Body of pancreas (tissue), 4 donors: ENCODE results near the gene CORO6. TPM values are rescaled to one million over a fixed set of nuclear protein-coding genes. Genes with fewer than 3 reads are reported as not detected.

Experiments used
- ATAC-seq: fragments of 150-250 bp; one replicate; pipeline ENCODE4 v1.9.1; 2016
- DNase-seq, 4 donors: peaks; one replicate each; pipeline ENCODE4 v3.0.0-alpha.2; 2019
- H3K27ac ChIP-seq, 4 donors: fragments of 200-600 bp; sonication (generic); 1 replicate in 3 of 4; 2 replicates in 1 of 4; pipeline versions ENCODE4 v1.5.1 to v1.6.1; 2016 to 2019; ENCODE audit warnings: mild to moderate bottlenecking in 1 of 4, mixed read lengths in 1 of 4, moderate library complexity in 1 of 4
- H3K27me3 ChIP-seq, 2 donors: fragments of 200-600 bp; sonication (generic); one replicate each; pipeline ENCODE4 v1.6.0; 2016; ENCODE audit warnings: mild to moderate bottlenecking in 1 of 2
- H3K36me3 ChIP-seq, 2 donors: fragments of 200-600 bp; sonication (generic); replicated peaks in 1 of 2; 2 replicates each; pipeline ENCODE4 v1.5.1; 2016; ENCODE audit warnings: low read depth in 2 of 2; ENCODE audit not compliant: insufficient read depth in 1 of 2
- H3K4me1 ChIP-seq: fragments of 200-600 bp; sonication (generic); one replicate; pipeline ENCODE4 v1.6.0; 2016
- H3K4me3 ChIP-seq, 2 donors: fragments of 200-600 bp; sonication (generic); 1 replicate in 1 of 2; 2 replicates in 1 of 2; pipeline ENCODE4 v1.5.1; 2016 to 2019
- H3K9me3 ChIP-seq, 3 donors: fragments of 200-600 bp; sonication (generic); 1 replicate in 2 of 3; 2 replicates in 1 of 3; pipeline ENCODE4 v1.5.1; 2016
- CTCF ChIP-seq, 7 experiments: fragments of 450-650 bp in 4 of 7; fragments of 200-600 bp in 3 of 7; sonication (generic) in 3 of 7; IDR thresholded peaks; one replicate each; pipeline ENCODE4 v1.5.1; 2016 to 2019; ENCODE audit warnings: antibody characterized with exemption in 7 of 7
- POLR2A ChIP-seq, 3 donors: fragments of 450-650 bp; IDR thresholded peaks; one replicate each; pipeline ENCODE4 v1.6.1; 2016; ENCODE audit warnings: antibody characterized with exemption in 3 of 3, mild to moderate bottlenecking in 2 of 3
- WGBS, 2 donors: methylation state at CpG; one replicate each; pipeline ENCODE4 v1.1.5; 2017; 5-methylcytosine and 5-hydroxymethylcytosine counted together
- intact Hi-C: fragments of 100-400 bp; cut with DNase I; formaldehyde crosslinking; loops from one replicate; pipeline ENCODE4 v1.15.1; 2023
- total RNA-seq, 2 donors: library from RNA; depleted of rRNA; stranded (reverse); fragments of >200 nt; gene quantifications; one replicate each; pipeline ENCODE4 v1.1.0, GENCODE V29; 2016

The CORO6 gene
- total RNA-seq, 2 donors from 2014 or later = 2.3 to 5.6 TPM

DNA sequence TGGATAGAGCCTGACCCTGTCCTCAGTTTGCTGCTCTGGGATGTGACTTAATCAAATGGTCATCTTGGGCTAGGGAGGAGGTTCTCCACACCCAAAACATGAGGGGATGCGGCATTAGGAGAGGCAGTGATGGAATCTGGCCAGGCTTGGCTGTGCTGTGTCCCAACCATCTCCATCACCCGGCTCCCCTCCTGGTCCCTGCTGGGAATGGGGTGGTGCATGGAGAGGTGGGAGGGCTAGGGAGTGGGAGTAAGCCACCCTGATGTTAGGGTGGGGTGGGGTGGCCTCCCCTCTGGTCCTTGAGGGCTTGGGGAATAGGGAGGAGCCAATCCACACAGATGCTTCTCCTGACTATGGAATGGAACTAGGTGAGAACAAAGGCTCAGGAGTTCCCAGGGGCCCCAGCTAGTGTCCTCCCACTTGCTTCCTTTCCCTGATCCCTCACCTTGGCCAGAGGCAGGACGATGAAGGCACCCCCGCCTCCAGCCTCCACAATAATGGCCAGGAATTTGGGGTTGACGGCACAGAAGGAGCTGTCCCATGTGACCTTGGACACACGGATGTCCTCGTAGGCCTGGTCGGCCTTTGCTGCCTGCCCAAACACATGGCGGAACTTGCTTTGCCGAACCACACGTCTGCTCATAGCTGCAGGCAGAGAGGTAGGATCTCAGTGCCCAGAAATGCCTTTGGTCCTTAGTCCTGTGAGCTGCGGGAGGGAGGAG, 1.8 kb downstream of the CORO6 start:
- WGBS, 2 donors = 92 to 94% methylated on average over 11 of the region's 12 CpGs
- no peak overlapping the region for H3K27ac ChIP-seq
- peaks cover 37% of the 10 kb centered on the region for H3K4me1 ChIP-seq
- H3K27me3 ChIP-seq = peaks cover 0 to 26% of the 10 kb centered on the region in 2 donors
- DNase-seq (no peak), ATAC-seq (no peak)
- H3K36me3 ChIP-seq = no peaks in the 10 kb centered on the region
- no peaks in the 10 kb centered on the region for H3K9me3 ChIP-seq
- no peak for TF ChIP-seq CTCF (IDR thresholded peaks at IDR 0.05)
- TF ChIP-seq POLR2A (IDR thresholded peaks at IDR 0.05) = no peak
- intact Hi-C loops = no loop called here
- H3K4me3 ChIP-seq = no peak overlapping the region

DNA sequence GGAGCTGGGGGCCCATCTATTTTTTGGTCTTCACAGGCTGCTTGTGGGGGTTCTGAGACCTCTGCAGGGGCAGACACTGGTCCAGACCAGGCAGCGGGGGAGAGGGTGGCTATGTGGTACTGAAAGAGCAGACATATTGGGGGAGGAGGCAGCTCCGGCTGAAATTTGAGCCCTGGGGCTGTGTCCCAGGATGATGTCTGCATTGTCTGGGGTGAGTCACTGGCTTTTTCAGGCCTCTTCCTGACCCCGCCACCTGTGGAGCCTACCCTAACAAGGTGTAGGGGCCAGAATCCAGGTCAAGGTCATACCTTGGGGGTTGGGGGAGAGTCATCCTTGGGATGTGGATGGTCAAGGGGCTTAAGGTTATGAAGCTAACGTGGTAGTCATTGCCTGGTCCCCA, 2.4 kb downstream of the CORO6 start:
- H3K4me1 ChIP-seq = peaks cover 44% of the 10 kb centered on the region

DNA sequence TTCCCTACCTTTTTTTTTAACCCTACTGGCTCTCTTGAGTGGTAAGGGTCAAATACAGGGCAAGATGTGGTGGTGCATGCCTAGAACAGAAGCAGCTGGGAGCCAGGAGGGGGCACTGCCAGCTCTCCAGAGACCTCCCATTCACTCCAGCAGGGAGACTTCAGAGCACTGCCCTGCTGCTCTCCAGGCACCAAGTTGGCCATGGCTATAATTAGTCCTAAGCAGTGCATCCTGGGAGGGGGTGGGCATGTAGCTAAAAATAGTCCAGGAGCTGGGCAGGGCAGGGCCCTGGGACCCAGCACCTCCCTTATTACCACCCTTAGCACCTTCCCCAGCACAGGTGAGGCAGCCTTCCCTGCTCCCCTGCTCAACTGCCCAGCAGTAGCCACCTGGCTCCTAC, 3.5 kb downstream of the CORO6 start:
- Histone ChIP-seq H3K27ac (no peak overlapping the region), H3K4me1 (peaks cover 53% of the 10 kb centered on the region), H3K9me3 (no peaks in the 10 kb centered on the region), H3K4me3 (no peak overlapping the region), H3K27me3 (peaks cover 0 to 30% of the 10 kb centered on the region in 2 donors), H3K36me3 (no peaks in the 10 kb centered on the region)
- DNase-seq (no peak), ATAC-seq (no peak)
- intact Hi-C loops = no loop called here
- TF ChIP-seq CTCF (IDR thresholded peaks at IDR 0.05) = no peak
- no peak for TF ChIP-seq POLR2A (IDR thresholded peaks at IDR 0.05)

More for the DNA sequence above, 2.4 kb downstream of the CORO6 start:
- Histone ChIP-seq H3K27me3 (peaks cover 0 to 26% of the 10 kb centered on the region in 2 donors), H3K4me3 (no peak overlapping the region), H3K27ac (no peak overlapping the region), H3K36me3 (no peaks in the 10 kb centered on the region), H3K9me3 (no peaks in the 10 kb centered on the region)
- DNase-seq (no peak), ATAC-seq (no peak)
- intact Hi-C loops = no loop called here
- TF ChIP-seq POLR2A (IDR thresholded peaks at IDR 0.05) = no peak
- no peak for TF ChIP-seq CTCF (IDR thresholded peaks at IDR 0.05)
- WGBS, 2 donors = 93 to 94% methylated on average over 3 to 4 of the region's 4 CpGs

DNA sequence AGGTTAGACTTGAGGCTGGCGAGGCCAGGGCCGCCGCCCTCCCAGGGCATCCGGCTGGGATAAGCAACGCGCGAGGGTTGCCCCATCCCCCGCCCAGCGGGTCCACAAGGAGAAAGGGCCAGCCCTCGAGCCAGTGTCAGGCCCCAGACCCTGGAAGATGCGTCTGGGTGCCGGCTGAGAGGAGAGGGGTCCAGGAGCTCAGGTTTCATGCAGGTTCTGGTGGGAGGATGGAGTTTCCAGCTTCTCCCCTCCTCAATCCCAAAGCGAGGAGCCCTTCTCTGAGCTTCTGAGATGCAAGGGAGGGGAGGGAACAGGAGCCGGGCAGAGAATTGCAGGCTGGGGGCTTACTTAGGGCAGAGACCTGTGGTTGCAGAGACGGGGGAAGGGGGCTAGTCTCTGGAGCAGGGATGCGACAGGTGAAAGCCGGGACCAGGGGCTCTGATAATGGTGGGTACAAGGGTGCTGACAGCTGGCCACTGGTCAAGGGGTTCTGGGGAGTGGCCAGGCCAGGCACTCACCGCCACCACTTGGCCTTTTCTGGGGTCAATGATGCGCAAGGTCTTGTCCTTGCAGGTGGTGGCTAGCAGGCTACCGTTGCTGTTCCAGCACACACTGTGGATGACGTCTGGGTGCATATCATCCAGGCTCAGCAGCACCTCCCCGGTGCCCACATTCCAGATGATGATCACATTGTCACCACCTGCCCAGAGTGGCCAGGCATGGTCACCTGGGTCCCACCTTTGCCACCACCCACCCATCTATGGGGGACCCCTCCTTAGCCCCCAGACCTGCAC, 4.2 kb downstream of the CORO6 start:
- Histone ChIP-seq H3K4me3 (no peak overlapping the region), H3K27me3 (peaks cover 0 to 36% of the 10 kb centered on the region in 2 donors), H3K9me3 (no peaks in the 10 kb centered on the region), H3K27ac (no peak overlapping the region), H3K36me3 (no peaks in the 10 kb centered on the region), H3K4me1 (peaks cover 60% of the 10 kb centered on the region)
- no peak for TF ChIP-seq POLR2A (IDR thresholded peaks at IDR 0.05)
- no peak for TF ChIP-seq CTCF (IDR thresholded peaks at IDR 0.05)
- ATAC-seq = no peak
- 33 to 77% methylated on average over 6 to 19 of the region's 22 CpGs for WGBS, 2 donors
- intact Hi-C loops = no loop called here
- no peak for DNase-seq
